ENCODE results near the gene LINC01488.

DNA sequence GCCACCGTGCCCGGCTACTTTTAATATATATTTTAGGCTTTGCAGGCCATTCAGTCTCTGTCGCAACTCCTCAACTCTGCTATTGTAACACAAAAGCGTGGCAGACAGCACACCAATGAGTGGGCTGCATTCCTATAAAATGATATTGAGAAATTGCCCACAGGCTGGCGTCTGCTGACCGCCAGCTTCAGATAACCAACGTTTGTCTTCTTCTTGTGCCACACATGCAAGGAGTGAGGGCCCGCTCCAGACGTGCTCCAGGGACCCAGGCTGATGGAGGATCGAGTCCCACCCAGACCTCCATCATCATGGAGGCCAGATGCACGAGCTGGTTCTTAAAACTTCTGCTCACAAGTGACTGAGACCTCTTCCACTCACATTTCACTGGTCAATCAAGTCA lies 35.4 kb upstream of the LINC01488 start:
- TF ChIP-seq POLR2A (IDR thresholded peaks at IDR 0.05) = no peak
- TF ChIP-seq, protein P1, sequence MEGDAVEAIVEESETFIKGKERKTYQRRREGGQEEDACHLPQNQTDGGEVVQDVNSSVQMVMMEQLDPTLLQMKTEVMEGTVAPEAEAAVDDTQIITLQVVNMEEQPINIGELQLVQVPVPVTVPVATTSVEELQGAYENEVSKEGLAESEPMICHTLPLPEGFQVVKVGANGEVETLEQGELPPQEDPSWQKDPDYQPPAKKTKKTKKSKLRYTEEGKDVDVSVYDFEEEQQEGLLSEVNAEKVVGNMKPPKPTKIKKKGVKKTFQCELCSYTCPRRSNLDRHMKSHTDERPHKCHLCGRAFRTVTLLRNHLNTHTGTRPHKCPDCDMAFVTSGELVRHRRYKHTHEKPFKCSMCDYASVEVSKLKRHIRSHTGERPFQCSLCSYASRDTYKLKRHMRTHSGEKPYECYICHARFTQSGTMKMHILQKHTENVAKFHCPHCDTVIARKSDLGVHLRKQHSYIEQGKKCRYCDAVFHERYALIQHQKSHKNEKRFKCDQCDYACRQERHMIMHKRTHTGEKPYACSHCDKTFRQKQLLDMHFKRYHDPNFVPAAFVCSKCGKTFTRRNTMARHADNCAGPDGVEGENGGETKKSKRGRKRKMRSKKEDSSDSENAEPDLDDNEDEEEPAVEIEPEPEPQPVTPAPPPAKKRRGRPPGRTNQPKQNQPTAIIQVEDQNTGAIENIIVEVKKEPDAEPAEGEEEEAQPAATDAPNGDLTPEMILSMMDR (IDR thresholded peaks at IDR 0.05) = no peak
- TF ChIP-seq POLR2AphosphoS5 (IDR thresholded peaks at IDR 0.05) = no peak
- TF ChIP-seq EP300 (IDR thresholded peaks at IDR 0.05) = no peak

Data from upper lobe of left lung (tissue), 4 donors.